Epidermal melanocyte (primary cell): ENCODE measurements around the gene RAMACL.

Source experiments
- DNase-seq: peaks from one replicate; pipeline ENCODE4 v3.0.0; 2011; ENCODE audit warnings: low spot score; ENCODE audit not compliant: insufficient read length

RAMACL gene

GRCh38 chr6:166578536-166579236 is 7.8 kb downstream of the RAMACL start:
- DNase-seq = no peak

DNA sequence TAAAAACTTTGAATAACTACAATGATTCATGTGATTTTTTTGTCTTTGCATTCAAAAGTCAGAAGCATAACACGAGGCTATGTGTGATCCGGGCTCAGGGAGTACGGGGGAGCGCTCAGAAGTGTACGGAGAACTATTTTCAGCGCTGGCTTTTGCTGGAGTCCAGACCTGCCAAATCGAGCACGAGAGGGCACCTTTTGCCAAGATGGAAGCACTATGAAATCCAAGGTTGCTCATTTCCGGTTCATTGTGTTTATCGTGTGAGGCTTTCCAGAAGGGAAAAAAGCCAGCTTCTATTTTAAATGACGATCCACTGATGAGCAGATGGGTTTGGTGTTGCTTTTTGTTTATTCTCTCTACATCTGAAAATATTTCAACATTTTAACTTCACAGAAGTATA is 11.3 kb downstream of the RAMACL start:
- no peak for DNase-seq

- no peak for DNase-seq
These were observed 12.8 kb downstream of the RAMACL start for GRCh38 chr6:166573511-166574216.

GRCh38 chr6:166572370-166573261 is 13.9 kb downstream of the RAMACL start:
- DNase-seq = no peak

GRCh38 chr6:166570929-166571713 is 15.4 kb downstream of the RAMACL start:
- DNase-seq = no peak

GRCh38 chr6:166569206-166569605 is 17.3 kb downstream of the RAMACL start:
- DNase-seq = no peak

DNA sequence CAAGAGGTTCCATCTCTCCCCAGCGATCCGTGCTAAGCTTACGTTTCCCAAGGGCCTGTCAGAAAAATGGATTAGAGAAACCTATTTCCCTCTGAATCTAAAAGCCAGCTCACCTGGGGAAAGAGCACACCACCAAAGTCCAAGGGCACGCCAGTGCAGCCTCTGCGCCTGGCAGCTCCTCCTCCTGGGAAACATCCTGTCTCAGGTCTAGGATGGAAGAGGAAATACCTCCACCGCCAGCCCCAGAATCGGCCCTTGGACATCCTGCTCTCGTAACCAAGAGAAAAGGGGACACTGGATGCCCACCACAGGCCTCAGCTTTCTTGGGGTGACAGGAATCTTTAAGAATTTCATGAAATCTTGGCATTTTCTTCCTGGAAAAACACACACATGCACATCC is 18.7 kb downstream of the RAMACL start:
- DNase-seq = no peak

DNA sequence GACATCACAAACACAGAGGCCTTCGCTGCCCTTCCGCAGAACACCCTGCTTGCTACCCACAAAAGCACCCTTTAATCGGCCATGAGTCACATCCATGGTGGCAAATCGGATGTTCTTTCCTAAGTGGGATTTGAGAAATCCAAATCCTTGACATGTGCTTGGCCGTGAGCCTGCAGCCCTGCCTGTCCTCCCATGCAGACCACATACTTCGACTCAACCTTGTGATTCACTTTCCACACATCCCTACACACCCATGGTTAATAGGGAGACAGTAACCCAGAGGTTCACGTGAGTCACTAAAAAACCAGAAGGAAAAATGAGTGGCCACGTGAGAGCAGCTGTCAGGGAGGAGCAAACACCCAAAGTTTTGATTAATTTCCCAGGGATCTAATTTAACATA is 19.4 kb downstream of the RAMACL start:
- no peak for DNase-seq

GRCh38 chr6:166566026-166567011 is 20.2 kb downstream of the RAMACL start:
- no peak for DNase-seq

DNA sequence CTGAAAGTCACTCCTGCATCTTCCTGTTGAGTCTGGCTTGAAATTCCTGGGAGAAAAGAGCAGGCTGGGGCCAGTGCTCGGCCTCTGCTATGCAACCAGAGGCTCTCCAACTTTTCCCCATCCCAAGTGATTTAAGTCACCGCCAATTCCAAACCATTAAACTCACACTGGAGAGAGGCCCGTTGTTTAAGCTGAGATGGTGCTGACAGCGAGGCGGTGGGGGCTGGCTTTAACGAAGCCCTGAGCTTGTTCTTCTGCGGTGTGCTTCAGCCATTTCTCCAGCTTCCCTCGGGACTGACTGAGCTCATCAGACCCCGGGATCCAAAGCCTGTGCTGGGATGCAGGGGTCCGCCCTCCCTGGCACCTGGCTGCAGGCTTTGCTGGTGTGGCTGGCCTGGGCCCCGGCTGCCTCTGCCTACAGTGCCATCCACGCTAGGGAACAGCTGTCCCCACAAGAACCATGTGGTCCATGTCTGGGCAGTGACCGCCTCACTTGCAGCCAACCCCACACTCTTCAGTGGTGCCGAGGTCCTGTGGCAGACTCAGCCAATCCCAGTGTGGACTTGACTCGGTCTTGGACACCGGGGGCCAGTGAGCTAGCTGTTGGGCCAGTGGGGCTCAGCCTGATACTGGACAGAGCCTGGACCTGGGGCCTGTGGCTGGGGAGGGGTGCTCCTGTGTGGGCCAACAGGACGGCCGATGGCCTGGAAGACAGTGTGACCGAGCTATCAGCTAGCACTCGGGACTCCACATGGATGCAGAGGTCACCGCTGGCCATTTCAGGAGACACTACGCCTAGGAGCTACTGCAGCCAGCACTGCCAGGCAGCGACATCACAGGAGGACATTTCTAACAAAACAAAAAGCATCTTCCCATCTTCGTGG is 21.2 kb downstream of the RAMACL start:
- DNase-seq = no peak

DNA sequence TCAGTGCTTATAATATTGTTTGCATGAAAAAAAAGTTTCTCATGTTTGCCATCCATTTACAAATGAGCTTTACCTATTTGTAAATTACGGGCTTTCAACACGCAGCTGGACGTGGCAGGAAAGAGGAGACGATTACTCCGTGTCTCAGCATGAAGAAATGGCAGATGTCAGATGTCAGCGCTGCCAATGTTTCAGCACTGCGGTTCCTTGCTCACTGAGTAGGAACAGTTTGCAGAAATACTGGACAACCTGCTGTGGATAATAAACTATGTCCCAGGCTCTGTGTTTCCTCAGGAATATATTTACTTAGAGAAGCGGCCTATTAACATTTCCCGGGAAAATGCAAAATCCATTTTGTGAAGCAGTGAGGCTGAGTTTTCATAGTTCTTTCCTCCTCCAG is 22.7 kb downstream of the RAMACL start:
- no peak for DNase-seq

GRCh38 chr6:166563200-166563599 is 23.3 kb downstream of the RAMACL start:
- no peak for DNase-seq

- DNase-seq = no peak
These were observed 23.8 kb downstream of the RAMACL start for GRCh38 chr6:166562726-166563125.

GRCh38 chr6:166561771-166562359 is 24.6 kb downstream of the RAMACL start:
- DNase-seq = peak; percentile 68

DNA sequence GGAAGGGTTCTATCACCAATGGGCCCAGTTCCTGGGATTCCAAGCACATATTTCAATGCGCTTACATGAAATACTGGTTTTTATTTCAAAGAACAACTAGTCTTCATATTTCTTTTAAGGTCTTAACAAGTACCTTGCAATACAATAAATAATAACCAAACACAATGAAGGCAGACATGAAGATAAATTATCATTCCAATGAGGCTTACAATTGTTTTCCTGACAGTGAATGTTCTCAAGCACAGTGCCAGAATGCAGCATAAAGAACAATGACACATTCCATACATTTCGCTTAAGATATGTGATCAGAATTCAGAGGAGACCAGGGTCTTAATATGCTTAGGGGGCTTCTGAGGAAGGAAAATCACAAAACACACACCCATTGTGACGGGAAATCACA is 26.3 kb downstream of the RAMACL start:
- no peak for DNase-seq

- no peak for DNase-seq
These were observed 26.8 kb downstream of the RAMACL start for GRCh38 chr6:166559662-166560061.

DNA sequence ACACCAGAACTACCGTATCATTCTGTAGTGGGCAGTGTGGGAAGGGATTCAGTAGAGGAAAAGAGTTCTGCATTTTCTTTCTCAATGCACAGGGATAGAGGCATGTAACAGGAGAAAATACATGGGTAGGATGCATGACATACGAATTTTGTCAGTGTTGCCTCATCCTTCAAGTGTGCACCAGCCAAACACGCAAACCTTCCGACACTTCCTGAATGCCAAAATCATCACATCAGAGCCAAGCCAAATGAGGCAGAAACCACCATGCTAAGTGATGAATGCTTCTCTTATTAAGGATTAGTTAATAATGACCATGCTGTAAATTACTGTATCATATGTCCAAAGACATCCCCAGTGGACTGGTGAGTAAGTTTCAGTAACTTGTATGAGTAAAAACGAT is 27.3 kb downstream of the RAMACL start:
- no peak for DNase-seq

GRCh38 chr6:166558156-166559005 is 28.1 kb downstream of the RAMACL start:
- DNase-seq = no peak
